WI38 (cell line): ENCODE results near the gene DNAJC1.

Experiments used
- H3K4me3 ChIP-seq: 2 replicates; pipeline ENCODE4 v1.5.1; 2011; ENCODE audit warnings: low read depth, mild to moderate bottlenecking, control low read depth, low read length
- TF ChIP-seq, protein P1 (sequence below): IDR thresholded peaks from 2 replicates; pipeline ENCODE4 v1.5.1; 2012; ENCODE audit warnings: low read depth, mild to moderate bottlenecking, control low read depth, low read length

The DNAJC1 gene

DNA sequence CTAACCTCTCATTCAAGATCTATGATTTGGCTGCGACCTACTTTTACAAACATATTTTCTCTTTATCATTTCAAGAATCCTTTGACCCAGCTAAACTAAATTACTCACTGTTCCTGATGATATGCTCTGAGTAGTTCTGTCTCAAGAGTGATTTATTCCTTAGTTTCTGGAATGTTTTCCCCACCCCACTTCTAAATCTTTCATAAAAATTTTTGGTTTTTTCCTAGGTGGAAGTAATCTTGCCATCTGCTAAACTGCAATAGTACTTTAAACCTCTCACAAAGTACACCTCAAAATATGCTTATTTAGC, 170.8 kb downstream of the DNAJC1 start:
- no peak overlapping the region for H3K4me3 ChIP-seq
- TF ChIP-seq, protein P1, sequence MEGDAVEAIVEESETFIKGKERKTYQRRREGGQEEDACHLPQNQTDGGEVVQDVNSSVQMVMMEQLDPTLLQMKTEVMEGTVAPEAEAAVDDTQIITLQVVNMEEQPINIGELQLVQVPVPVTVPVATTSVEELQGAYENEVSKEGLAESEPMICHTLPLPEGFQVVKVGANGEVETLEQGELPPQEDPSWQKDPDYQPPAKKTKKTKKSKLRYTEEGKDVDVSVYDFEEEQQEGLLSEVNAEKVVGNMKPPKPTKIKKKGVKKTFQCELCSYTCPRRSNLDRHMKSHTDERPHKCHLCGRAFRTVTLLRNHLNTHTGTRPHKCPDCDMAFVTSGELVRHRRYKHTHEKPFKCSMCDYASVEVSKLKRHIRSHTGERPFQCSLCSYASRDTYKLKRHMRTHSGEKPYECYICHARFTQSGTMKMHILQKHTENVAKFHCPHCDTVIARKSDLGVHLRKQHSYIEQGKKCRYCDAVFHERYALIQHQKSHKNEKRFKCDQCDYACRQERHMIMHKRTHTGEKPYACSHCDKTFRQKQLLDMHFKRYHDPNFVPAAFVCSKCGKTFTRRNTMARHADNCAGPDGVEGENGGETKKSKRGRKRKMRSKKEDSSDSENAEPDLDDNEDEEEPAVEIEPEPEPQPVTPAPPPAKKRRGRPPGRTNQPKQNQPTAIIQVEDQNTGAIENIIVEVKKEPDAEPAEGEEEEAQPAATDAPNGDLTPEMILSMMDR: no peak

DNA sequence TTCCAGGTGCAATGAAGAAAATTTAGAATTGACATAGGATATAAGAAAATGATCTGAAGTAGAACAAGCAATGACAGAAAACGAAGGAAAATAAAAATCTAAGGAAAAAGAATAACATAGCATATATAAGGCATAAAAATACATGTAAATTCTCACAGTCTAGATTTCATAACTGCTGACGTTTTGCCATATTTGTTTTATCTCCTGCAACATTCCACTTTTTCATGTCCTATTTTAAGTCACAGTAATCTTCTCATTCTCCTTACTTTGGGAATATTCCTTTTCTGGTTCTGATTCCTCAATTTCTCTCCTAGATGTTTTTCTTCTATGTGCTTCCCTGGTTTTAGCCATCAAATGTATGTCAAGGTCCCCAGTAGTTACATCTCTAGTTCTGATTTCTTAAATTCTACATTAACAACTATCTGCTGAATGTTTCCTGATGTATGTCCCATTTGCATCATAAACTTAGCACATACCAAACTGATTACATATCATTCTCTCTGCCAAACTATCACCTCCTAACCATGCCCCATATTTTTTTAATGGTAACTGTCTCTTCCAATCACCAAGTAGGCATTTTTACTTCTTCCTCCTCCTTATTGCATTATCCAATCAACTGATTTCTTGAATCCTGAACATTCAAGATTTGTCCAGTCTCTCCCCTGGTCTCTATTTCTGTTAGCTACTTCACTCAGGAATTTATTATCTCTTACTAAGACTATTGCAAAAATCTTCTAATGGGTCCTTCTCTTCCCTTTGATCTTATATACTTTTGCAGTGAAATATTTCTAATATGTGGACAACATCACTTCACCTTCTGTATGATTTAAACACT, 171.3 kb downstream of the DNAJC1 start:
- no peak overlapping the region for H3K4me3 ChIP-seq
- TF ChIP-seq, protein P1: no peak

DNA sequence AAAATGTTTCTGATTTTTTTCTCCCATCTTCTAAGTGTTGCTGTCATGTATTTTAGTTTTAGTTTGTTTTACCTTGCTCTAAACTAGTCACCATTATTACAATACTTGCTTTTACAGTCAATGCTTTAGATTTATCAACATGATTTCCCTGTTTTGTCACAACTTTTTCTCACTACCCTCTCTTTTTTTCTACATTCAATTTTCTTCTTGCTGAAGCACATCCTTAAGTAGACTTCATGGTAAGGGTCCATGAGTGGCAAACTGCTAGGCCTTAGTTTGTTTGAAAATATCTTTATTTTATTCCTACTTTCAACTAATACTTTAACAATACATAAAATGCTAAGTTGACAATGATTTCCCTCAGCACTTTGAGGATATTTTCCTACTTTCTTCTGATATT, 173.5 kb downstream of the DNAJC1 start:
- H3K4me3 ChIP-seq: no peak overlapping the region
- TF ChIP-seq, protein P1: no peak

DNA sequence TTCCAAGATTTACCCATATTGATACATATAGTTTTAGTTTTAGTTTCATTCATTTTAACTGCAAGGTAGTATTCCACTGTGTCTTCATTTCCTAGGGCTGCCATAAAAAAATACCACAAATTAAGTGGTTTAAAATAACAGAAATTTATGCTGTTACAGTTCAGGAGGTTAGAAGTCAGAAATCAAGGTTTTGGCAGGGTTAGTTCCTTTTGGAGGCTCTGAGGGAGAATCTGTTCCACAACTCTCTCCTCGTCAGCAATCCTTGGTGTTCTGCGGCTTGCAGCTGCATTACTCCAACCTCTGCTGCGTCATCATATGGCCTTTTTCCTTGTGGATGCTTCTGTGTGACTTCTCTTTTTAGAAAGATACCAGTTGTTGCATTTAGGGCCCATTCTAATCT, 176.2 kb downstream of the DNAJC1 start:
- TF ChIP-seq, protein P1: no peak
- H3K4me3 ChIP-seq: no peak overlapping the region

DNA sequence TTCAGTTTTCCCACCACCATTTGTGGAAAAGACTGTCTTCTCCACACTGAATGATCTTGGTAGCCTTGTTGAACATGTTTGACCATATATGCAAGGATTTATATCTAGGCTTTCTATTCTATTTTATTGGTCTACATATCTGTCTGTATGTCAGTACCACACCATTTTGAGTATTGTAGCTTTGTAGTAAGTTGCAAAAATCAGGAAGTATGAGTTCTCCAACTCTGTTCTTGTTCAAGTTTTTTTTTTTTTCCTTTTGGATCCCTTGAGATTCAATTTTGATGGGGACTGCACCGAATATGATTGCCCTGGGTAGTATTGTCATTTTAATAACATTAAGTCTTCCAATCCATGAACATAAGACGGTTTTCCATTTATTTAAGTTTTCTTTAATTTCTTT, 176.8 kb downstream of the DNAJC1 start:
- no peak overlapping the region for H3K4me3 ChIP-seq
- TF ChIP-seq, protein P1: no peak

DNA sequence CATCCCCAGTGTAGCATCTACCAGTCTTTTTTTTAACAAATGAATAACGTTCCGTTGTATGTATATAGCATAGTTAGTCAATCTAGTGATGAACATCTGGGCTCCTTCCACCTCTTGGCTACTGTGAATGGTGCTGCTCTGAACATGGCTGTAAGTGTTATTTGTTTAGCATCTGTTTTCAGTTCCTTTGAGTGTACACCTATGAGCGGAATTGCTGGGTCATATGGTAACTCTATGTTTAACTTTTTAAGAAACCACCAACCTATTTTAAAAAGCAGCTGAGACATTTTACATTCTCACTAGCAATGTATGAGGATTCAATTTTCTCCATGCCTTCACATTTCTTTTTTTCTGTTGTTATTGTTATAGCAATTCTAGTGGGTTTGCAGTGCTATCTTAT, 178.2 kb downstream of the DNAJC1 start:
- TF ChIP-seq, protein P1: no peak
- H3K4me3 ChIP-seq: no peak overlapping the region

DNA sequence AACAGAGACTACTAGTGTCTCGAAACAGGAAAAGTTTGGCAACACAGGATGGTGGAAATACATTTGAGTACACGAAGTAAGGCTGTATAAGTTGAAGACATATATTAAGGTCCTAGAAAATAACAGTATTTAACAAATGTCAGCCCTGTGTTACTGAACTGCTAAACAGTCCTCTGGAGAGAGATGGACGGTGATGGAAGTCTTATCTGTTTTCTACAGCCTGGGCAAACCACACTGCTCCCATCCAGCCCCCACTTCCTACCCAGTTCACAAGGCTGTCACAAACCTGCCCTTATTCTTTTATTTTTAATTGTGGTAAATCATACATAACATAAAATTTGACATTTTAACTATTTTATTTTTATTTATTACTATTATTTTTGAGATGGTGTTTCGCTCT, 179.1 kb downstream of the DNAJC1 start:
- TF ChIP-seq, protein P1: no peak
- no peak overlapping the region for H3K4me3 ChIP-seq
